ENCODE data around the gene SFTPA2.
A peak's percentile ranks its signal among the peaks of the same experiment; 100 is the strongest.
"Not testable (repeated sequence)": the region's sequence is repeated elsewhere in the genome, so short reads cannot be mapped to it uniquely, and the experiment has no call there.

The SFTPA2 gene

GRCh38 chr10:79579361-79579760 lies 19.2 kb upstream of the SFTPA2 start (continued):
- TF ChIP-seq KLF17 (tag by site-specific recombination; IDR thresholded peaks at IDR 0.05) (no peak), ZBTB49 (tag by site-specific recombination; IDR thresholded peaks at IDR 0.05; ENCODE audit: low read depth) (no peak)

GRCh38 chr10:79570624-79571023 lies 10.4 kb upstream of the SFTPA2 start:
- H3K4me1 ChIP-seq (ENCODE audit: control insufficient read depth, insufficient read depth, low read length); H3K36me3 ChIP-seq (ENCODE audit: control insufficient read depth in 2 of 2, insufficient read depth in 1 of 2, low read length in 2 of 2); H3K9me3 ChIP-seq (ENCODE audit: control insufficient read depth, insufficient read depth, low read depth, low read length); H3K27ac ChIP-seq (ENCODE audit: extremely low read depth, low read depth, low read length); H3K4me3 ChIP-seq (ENCODE audit: low read depth, low read length); POLR2A ChIA-PET: not testable (repeated sequence)
- CTCF ChIA-PET: interaction anchor here (0.6 to 2.0 kb wide), 3 partner anchors 8 to 64 kb away, joined by 5 to 7 read pairs (median 7); partner anchors contain the start of gene SFTPA2

GRCh38 chr10:79563426-79563825 lies 3.2 kb upstream of the SFTPA2 start:
- TF ChIP-seq PRDM4 (tag by site-specific recombination; IDR thresholded peaks at IDR 0.05) (0 out of 2 replicates have a peak, but pooled peaks have one; percentile 19), ZBTB1 (tag by site-specific recombination; IDR thresholded peaks at IDR 0.05) (no peak), ZNF24 (tag by site-specific recombination; IDR thresholded peaks at IDR 0.05) (no peak), HOXD13 (CRISPR knock-in tag; IDR thresholded peaks at IDR 0.05; ENCODE audit: borderline replicate concordance) (no peak), ZBTB7A (tag by site-specific recombination; IDR thresholded peaks at IDR 0.05; ENCODE audit: low read depth) (no peak), ZSCAN30 (tag by site-specific recombination; IDR thresholded peaks at IDR 0.05) (no peak), ZSCAN4 (tag by site-specific recombination; IDR thresholded peaks at IDR 0.05) (0 out of 2 replicates have a peak, but pooled peaks have one; percentile 19), ZBTB48 (tag by site-specific recombination; IDR thresholded peaks at IDR 0.05) (no peak), ZNF624 (tag by site-specific recombination; IDR thresholded peaks at IDR 0.05) (no peak), ZNF132 (tag by site-specific recombination; IDR thresholded peaks at IDR 0.05; ENCODE audit: borderline replicate concordance) (no peak), BCL11A (tag by site-specific recombination; IDR thresholded peaks at IDR 0.05; ENCODE audit: low read depth) (no peak), ZNF214 (tag by site-specific recombination; IDR thresholded peaks at IDR 0.05; ENCODE audit: borderline replicate concordance) (no peak), ZNF157 (tag by site-specific recombination; IDR thresholded peaks at IDR 0.05) (no peak), ZNF785 (tag by site-specific recombination; IDR thresholded peaks at IDR 0.05) (no peak)
- H3K9me3 ChIP-seq (ENCODE audit: control insufficient read depth, insufficient read depth, low read depth, low read length): no peaks in the 10 kb centered on the region
- ChIA-PET POLR2A (no interaction called here), CTCF (interaction anchor here (0.6 to 1.6 kb wide), 7 partner anchors 8 to 1121 kb away, joined by 3 to 10 read pairs (median 3); no protein-coding TSS in a partner anchor)
- H3K27ac ChIP-seq (ENCODE audit: extremely low read depth, low read depth, low read length): no peak overlapping the region
- H3K36me3 ChIP-seq (ENCODE audit: control insufficient read depth in 2 of 2, insufficient read depth in 1 of 2, low read length in 2 of 2): no peaks in the 10 kb centered on the region
- no peak overlapping the region for H3K4me3 ChIP-seq (ENCODE audit: low read depth, low read length)
- no peaks in the 10 kb centered on the region for H3K4me1 ChIP-seq (ENCODE audit: control insufficient read depth, insufficient read depth, low read length)
